Body of pancreas (tissue), 4 donors: Measurements from ENCODE around the gene ATP10A.

Experiments
- POLR2A ChIP-seq, 3 donors: fragments of 450-650 bp; IDR thresholded peaks; one replicate each; pipeline ENCODE4 v1.6.1; 2016; ENCODE audit warnings: antibody characterized with exemption in 3 of 3, mild to moderate bottlenecking in 2 of 3
- TF ChIP-seq, protein P1 (sequence below), 7 experiments: fragments of 450-650 bp in 4 of 7; fragments of 200-600 bp in 3 of 7; sonication (generic) in 3 of 7; IDR thresholded peaks; one replicate each; pipeline ENCODE4 v1.5.1; 2016 to 2019; ENCODE audit warnings: antibody characterized with exemption in 7 of 7

DNA sequence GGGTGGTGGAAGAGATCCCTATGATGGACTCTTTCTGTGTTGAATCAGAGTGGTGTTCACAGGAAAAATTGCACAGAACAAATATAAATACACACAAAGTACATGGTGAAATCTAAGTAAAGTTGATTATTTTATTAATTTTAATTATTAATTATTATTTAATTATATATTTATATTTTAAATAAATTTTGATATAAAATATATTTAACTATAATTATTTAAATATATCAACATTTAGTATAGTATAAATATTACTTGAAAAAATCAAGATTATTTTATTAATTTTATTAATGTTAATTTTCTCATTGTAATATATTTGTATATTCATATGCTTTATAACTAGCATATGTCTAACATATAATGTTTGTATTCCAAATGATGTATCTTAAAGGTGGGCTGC lies 11.3 kb upstream of the ATP10A start:
- TF ChIP-seq, protein P1, sequence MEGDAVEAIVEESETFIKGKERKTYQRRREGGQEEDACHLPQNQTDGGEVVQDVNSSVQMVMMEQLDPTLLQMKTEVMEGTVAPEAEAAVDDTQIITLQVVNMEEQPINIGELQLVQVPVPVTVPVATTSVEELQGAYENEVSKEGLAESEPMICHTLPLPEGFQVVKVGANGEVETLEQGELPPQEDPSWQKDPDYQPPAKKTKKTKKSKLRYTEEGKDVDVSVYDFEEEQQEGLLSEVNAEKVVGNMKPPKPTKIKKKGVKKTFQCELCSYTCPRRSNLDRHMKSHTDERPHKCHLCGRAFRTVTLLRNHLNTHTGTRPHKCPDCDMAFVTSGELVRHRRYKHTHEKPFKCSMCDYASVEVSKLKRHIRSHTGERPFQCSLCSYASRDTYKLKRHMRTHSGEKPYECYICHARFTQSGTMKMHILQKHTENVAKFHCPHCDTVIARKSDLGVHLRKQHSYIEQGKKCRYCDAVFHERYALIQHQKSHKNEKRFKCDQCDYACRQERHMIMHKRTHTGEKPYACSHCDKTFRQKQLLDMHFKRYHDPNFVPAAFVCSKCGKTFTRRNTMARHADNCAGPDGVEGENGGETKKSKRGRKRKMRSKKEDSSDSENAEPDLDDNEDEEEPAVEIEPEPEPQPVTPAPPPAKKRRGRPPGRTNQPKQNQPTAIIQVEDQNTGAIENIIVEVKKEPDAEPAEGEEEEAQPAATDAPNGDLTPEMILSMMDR (IDR thresholded peaks at IDR 0.05), result no peak
- TF ChIP-seq POLR2A (IDR thresholded peaks at IDR 0.05), result no peak
